Measurements from ENCODE around the gene SERINC3. TPM values are rescaled to one million over a fixed set of nuclear protein-coding genes. Genes with fewer than 3 reads are reported as not detected.
"Not testable (repeated sequence)": the region's sequence is repeated elsewhere in the genome, so short reads cannot be mapped to it uniquely, and the experiment has no call there.

Gene SERINC3
- total and polyA plus RNA-seq, 2 donors (not counting 3 experiments of a cell fraction or from before 2014, with no cell fraction given), result 83.7 to 177 TPM

- Histone ChIP-seq H3K9me1 (replicated peaks; ENCODE audit: control insufficient read depth, extremely low read depth, insufficient read depth, low read length) (no peaks in the 10 kb centered on the region), H3K4me3 (replicated peaks in 1 of 3; ENCODE audit: insufficient read depth in 1 of 3, low read depth in 1 of 3, low read length in 3 of 3) (no peak overlapping the region), H3K4me1 (ENCODE audit: control insufficient read depth, extremely low read depth, insufficient read depth, low read length) (no peaks in the 10 kb centered on the region), H3K79me2 (ENCODE audit: control insufficient read depth, insufficient read depth, low read length) (peaks cover 3% of the 10 kb centered on the region), H4K20me1 (replicated peaks; ENCODE audit: control insufficient read depth, extremely low read depth, insufficient read depth, low read length) (no peaks in the 10 kb centered on the region), H3K9ac (replicated peaks; ENCODE audit: extremely low read depth, insufficient read depth, low read length) (no peak overlapping the region), H3K4me2 (ENCODE audit: insufficient read depth, low read length) (no peak overlapping the region), H2AFZ (ENCODE audit: low read depth, low read length) (no peak overlapping the region), H3K27ac (ENCODE audit: insufficient read depth, low read depth, low read length) (no peak overlapping the region), H3K27me3 (ENCODE audit: control insufficient read depth in 2 of 2, insufficient read depth in 2 of 2, low read length in 2 of 2) (no peaks in the 10 kb centered on the region), H3K36me3 (ENCODE audit: control insufficient read depth in 2 of 2, extremely low read depth in 1 of 2, insufficient read depth in 2 of 2, low read length in 2 of 2) (no peaks in the 10 kb centered on the region), H3K9me3 (replicated peaks; ENCODE audit: control insufficient read depth, insufficient read depth, low read length) (no peaks in the 10 kb centered on the region)
- intact Hi-C loops (cut with micrococcal nuclease), result no loop called here
- FAIRE-seq (no peak), DNase-seq (ENCODE audit: low read depth, low spot score) (no peak)
- BruUV-seq (replicated peaks), result no TSS peak
- CTCF ChIA-PET, result interaction anchor here (1.0 kb wide), 1 partner anchor 13 kb away, joined by 4 read pairs; no protein-coding TSS in a partner anchor
- dilution Hi-C loops (cut with MboI; ENCODE audit: extremely low pct_ligation_motif_present, low sequenced_read_pairs), result no loop called here
- POLR2A ChIA-PET, result no interaction called here
- TF ChIP-seq EZH2 (IDR thresholded peaks at IDR 0.05; ENCODE audit: borderline replicate concordance, low read depth, low read length, severe bottlenecking) (no peak), POLR2A (IDR thresholded peaks at IDR 0.05; ENCODE audit: low read depth, low read length) (no peak), GATA2 (IDR thresholded peaks at IDR 0.05; ENCODE audit: insufficient read depth, insufficient read length, low read depth, low read length) (no peak), JUN (IDR thresholded peaks at IDR 0.05; ENCODE audit: borderline replicate concordance, insufficient read depth, insufficient read length, low read depth) (no peak), POLR2AphosphoS5 (IDR thresholded peaks at IDR 0.05; ENCODE audit: insufficient read depth, low read depth, low read length) (no peak), FOS (IDR thresholded peaks at IDR 0.05; ENCODE audit: borderline replicate concordance, insufficient read depth, low read length) (no peak), MYC (IDR thresholded peaks at IDR 0.05; ENCODE audit: low read depth, low read length) (no peak)
- TF ChIP-seq, protein P1, sequence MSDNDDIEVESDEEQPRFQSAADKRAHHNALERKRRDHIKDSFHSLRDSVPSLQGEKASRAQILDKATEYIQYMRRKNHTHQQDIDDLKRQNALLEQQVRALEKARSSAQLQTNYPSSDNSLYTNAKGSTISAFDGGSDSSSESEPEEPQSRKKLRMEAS (IDR thresholded peaks at IDR 0.05; ENCODE audit: insufficient read depth, insufficient read length), result no peak
- TF ChIP-seq, protein P2, sequence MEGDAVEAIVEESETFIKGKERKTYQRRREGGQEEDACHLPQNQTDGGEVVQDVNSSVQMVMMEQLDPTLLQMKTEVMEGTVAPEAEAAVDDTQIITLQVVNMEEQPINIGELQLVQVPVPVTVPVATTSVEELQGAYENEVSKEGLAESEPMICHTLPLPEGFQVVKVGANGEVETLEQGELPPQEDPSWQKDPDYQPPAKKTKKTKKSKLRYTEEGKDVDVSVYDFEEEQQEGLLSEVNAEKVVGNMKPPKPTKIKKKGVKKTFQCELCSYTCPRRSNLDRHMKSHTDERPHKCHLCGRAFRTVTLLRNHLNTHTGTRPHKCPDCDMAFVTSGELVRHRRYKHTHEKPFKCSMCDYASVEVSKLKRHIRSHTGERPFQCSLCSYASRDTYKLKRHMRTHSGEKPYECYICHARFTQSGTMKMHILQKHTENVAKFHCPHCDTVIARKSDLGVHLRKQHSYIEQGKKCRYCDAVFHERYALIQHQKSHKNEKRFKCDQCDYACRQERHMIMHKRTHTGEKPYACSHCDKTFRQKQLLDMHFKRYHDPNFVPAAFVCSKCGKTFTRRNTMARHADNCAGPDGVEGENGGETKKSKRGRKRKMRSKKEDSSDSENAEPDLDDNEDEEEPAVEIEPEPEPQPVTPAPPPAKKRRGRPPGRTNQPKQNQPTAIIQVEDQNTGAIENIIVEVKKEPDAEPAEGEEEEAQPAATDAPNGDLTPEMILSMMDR (IDR thresholded peaks at IDR 0.05; ENCODE audit: extremely low read depth in 1 of 2, insufficient read depth in 1 of 2, low read depth in 1 of 2, low read length in 2 of 2), result no peak
These were observed 40.0 kb upstream of the SERINC3 start for GRCh38 chr20:44561876-44562275.

DNA sequence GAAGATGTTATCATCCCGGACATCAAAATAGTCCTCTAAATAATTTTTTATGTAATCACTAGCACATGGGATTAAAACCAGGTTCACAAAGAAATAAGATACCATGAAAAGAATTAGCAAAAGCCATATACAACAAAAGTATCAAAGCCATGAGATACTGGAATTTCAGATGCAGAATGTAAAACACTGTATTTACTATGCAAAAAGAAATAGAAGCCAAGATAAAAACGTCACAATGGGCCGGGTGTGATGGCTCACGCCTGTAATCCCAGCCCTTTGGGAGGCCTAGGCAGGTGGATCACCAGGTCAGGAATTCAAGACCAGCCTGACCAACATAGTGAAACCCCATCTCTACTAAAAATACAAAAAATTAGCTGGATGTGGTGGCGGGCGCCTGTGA is 38.9 kb upstream of the SERINC3 start:
- H3K36me3 ChIP-seq (ENCODE audit: control insufficient read depth in 2 of 2, extremely low read depth in 1 of 2, insufficient read depth in 2 of 2, low read length in 2 of 2); BruUV-seq (replicated peaks); H3K4me1 ChIP-seq (ENCODE audit: control insufficient read depth, extremely low read depth, insufficient read depth, low read length); H3K9me3 ChIP-seq (replicated peaks; ENCODE audit: control insufficient read depth, insufficient read depth, low read length); H3K79me2 ChIP-seq (ENCODE audit: control insufficient read depth, insufficient read depth, low read length); H3K9ac ChIP-seq (replicated peaks; ENCODE audit: extremely low read depth, insufficient read depth, low read length); H4K20me1 ChIP-seq (replicated peaks; ENCODE audit: control insufficient read depth, extremely low read depth, insufficient read depth, low read length); H3K27me3 ChIP-seq (ENCODE audit: control insufficient read depth in 2 of 2, insufficient read depth in 2 of 2, low read length in 2 of 2); dilution Hi-C loops (cut with MboI; ENCODE audit: extremely low pct_ligation_motif_present, low sequenced_read_pairs); H3K9me1 ChIP-seq (replicated peaks; ENCODE audit: control insufficient read depth, extremely low read depth, insufficient read depth, low read length); H2AFZ ChIP-seq (ENCODE audit: low read depth, low read length); POLR2A ChIA-PET; intact Hi-C loops (cut with micrococcal nuclease); FAIRE-seq; H3K27ac ChIP-seq (ENCODE audit: insufficient read depth, low read depth, low read length); H3K4me3 ChIP-seq (replicated peaks in 1 of 3; ENCODE audit: insufficient read depth in 1 of 3, low read depth in 1 of 3, low read length in 3 of 3); DNase-seq (ENCODE audit: low read depth, low spot score); H3K4me2 ChIP-seq (ENCODE audit: insufficient read depth, low read length): not testable (repeated sequence)
- CTCF ChIA-PET, result interaction anchor here (0.9 to 1.8 kb wide), 5 partner anchors 11 to 43 kb away, joined by 3 to 6 read pairs (median 3); no protein-coding TSS in a partner anchor

Data from endothelial cell of umbilical vein (primary cell).